SJCRH30 (cell line): ENCODE measurements around the gene COX20. TPM values are rescaled to one million over a fixed set of nuclear protein-coding genes. Genes with fewer than 3 reads are reported as not detected.

Source experiments
- DNase-seq, 2 experiments: peaks; one replicate each; pipeline ENCODE4 v3.0.0-alpha.2; 2015 to 2020
- H3K27ac ChIP-seq: fragments of 250-450 bp; sonication (Bioruptor Pico); 2 replicates; pipeline ENCODE4 v1.5.1; 2020; ENCODE audit warnings: mild to moderate bottlenecking, moderate library complexity
- H3K27me3 ChIP-seq: fragments of 250-450 bp; sonication (Bioruptor Pico); 2 replicates; pipeline ENCODE4 v1.5.1; 2020; ENCODE audit warnings: mild to moderate bottlenecking, moderate library complexity
- H3K36me3 ChIP-seq: fragments of 250-450 bp; sonication (Bioruptor Pico); 2 replicates; pipeline ENCODE4 v1.5.1; 2020; ENCODE audit warnings: mild to moderate bottlenecking, moderate library complexity
- H3K4me1 ChIP-seq: fragments of 250-450 bp; sonication (Bioruptor Pico); 2 replicates; pipeline ENCODE4 v1.5.1; 2020; ENCODE audit warnings: mild to moderate bottlenecking, moderate library complexity
- H3K4me3 ChIP-seq: fragments of 250-450 bp; sonication (Bioruptor Pico); 2 replicates; pipeline ENCODE4 v1.5.1; 2020; ENCODE audit warnings: mild to moderate bottlenecking, moderate library complexity
- H3K9me3 ChIP-seq: fragments of 250-450 bp; sonication (Bioruptor Pico); replicated peaks from 2 replicates; pipeline ENCODE4 v1.5.1; 2020; ENCODE audit warnings: mild to moderate bottlenecking, moderate library complexity
- total RNA-seq: library from RNA; depleted of rRNA; stranded (reverse); fragments of >200 nt; shearing (Covaris generic); gene quantifications from 2 replicates; pipeline ENCODE4 v1.2.3, GENCODE V29; 2014

Gene COX20
- total RNA-seq, 1 experiment from 2014 or later: 33.5 TPM

DNA sequence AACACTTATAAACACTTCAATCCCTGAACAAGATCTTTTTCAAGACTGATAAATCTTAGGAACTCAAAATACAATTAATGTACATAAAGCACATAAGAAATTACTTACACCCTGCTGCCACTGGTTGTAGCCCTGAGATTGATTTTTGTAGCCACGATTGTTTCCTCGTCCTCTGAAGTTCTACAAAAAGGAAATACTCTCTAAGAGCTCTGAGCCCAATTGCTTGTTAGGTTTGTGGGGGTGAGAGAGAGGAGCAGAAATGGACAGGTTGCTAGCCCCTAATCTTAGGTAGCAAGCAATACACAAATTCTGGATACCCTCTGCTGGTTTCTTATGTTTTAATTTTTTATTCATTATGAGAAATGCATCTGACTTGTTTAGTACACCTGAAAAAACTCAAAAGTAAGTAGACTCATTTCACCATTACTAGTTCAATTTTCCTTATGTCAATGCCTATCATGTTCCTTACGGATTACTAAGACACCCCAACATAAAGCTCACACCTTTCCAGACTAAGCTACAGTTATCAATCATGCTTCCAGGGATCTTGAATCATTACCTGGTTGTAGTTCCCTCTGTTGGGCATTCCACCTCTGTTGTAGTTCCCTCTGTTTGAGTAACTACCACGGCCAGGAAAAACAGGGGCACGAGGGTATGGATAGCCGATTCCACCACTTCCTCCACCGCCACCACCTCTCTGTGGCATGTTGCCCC, 19.6 kb downstream of the COX20 start:
- no peaks in the 10 kb centered on the region for H3K27me3 ChIP-seq
- H3K4me3 ChIP-seq: no peak overlapping the region
- DNase-seq: no peak
- H3K9me3 ChIP-seq: no peaks in the 10 kb centered on the region
- no peak overlapping the region for H3K27ac ChIP-seq
- peaks cover 96% of the 10 kb centered on the region for H3K36me3 ChIP-seq
- no peaks in the 10 kb centered on the region for H3K4me1 ChIP-seq

GRCh38 chr1:244857761-244858160, 22.3 kb downstream of the COX20 start:
- Histone ChIP-seq H3K9me3 (no peaks in the 10 kb centered on the region), H3K4me1 (peaks cover 5% of the 10 kb centered on the region; the same call in 1 of the 2 replicates), H3K36me3 (peaks cover 95% of the 10 kb centered on the region), H3K27ac (no peak overlapping the region), H3K4me3 (no peak overlapping the region), H3K27me3 (no peaks in the 10 kb centered on the region)
- DNase-seq: no peak

DNA sequence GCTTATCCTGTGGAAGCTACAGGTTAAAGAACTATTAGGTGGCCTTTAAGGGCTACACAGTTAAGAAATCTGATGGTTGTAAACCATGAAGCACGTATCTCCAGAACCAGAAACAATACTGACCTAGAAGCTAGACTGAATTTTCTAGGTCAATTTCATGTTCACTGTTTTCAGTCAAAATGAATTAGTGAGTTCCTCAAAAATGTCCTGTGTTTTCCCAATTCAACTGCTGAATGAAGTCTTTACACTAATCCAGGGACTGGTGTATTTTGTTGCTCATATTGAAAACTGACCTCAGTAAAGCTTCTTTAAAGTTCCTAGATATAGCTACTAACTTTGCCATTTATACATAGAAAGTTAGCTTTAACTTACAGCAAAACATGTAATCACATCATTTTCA, 22.9 kb downstream of the COX20 start:
- peaks cover 5% of the 10 kb centered on the region; the same call in 1 of the 2 replicates for H3K4me1 ChIP-seq
- no peaks in the 10 kb centered on the region for H3K9me3 ChIP-seq
- no peak overlapping the region for H3K27ac ChIP-seq
- DNase-seq: no peak
- H3K4me3 ChIP-seq: no peak overlapping the region
- no peaks in the 10 kb centered on the region for H3K27me3 ChIP-seq
- peaks cover 89% of the 10 kb centered on the region for H3K36me3 ChIP-seq

- no peak overlapping the region for H3K4me3 ChIP-seq
- peaks cover 5% of the 10 kb centered on the region; the same call in 1 of the 2 replicates for H3K4me1 ChIP-seq
- DNase-seq: no peak
- H3K27me3 ChIP-seq: no peaks in the 10 kb centered on the region
- H3K27ac ChIP-seq: no peak overlapping the region
- H3K9me3 ChIP-seq: no peaks in the 10 kb centered on the region
- H3K36me3 ChIP-seq: peaks cover 75% of the 10 kb centered on the region
These were observed 24.6 kb downstream of the COX20 start for GRCh38 chr1:244860078-244860477.

DNA sequence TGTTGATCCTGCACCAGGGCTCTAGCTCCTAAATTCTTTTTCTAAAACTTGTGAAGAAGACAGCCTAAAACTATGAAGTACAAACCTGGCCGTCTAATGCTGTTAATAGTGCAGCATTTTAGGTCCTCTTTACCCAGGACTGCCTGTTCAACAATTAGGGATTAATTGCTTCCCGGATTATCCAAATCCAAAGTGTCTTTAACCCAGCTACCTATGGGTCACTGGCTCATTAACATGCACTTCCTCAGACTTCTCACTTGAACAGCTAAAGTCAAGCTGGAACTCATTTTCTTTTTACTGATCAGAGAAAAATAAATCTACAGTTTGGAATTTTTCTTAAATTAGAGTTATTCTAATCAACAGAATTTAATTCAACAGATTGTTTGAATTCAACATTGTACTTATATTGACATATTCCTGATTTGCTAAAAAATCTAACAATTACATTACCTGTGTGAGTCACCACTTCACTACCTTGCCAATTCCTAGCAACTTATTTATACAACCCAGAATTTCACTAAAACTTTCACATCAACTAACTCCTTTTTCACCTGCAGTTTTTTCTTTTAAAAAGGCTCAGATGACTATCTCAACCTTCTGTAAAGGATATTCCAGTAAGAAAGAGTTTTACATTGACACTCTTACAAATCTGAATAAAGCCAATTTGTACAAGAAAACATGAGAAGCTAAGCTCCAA, 25.6 kb downstream of the COX20 start:
- H3K9me3 ChIP-seq: no peaks in the 10 kb centered on the region
- H3K27ac ChIP-seq: no peak overlapping the region
- no peak for DNase-seq
- peaks cover 65% of the 10 kb centered on the region for H3K36me3 ChIP-seq
- peaks cover 10% of the 10 kb centered on the region for H3K4me1 ChIP-seq
- no peaks in the 10 kb centered on the region for H3K27me3 ChIP-seq
- H3K4me3 ChIP-seq: peak overlapping the region; percentile 89

DNA sequence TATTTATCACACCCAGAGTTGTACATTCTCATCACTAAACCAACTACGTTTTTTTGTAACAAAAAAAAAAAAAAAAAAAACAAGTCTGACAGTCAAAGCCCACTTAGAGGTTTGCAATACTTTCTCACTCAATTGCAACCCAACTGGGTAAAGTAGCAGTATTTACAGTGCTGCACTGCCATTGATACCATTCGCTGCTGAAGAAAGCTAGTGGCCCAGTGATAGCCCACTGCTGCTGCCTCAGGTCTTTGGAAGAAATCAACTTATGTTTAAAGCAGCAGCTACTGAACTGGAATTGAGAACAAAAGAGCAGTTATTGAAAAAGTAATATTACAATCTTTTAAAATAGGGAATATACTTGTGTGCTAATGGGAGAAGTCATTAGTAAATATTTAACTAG, 26.2 kb downstream of the COX20 start:
- Histone ChIP-seq H3K27me3 (no peaks in the 10 kb centered on the region), H3K4me1 (peaks cover 16% of the 10 kb centered on the region), H3K9me3 (no peaks in the 10 kb centered on the region), H3K27ac (no peak overlapping the region), H3K4me3 (peak overlapping the region; percentile 89), H3K36me3 (peaks cover 59% of the 10 kb centered on the region)
- no peak for DNase-seq

DNA sequence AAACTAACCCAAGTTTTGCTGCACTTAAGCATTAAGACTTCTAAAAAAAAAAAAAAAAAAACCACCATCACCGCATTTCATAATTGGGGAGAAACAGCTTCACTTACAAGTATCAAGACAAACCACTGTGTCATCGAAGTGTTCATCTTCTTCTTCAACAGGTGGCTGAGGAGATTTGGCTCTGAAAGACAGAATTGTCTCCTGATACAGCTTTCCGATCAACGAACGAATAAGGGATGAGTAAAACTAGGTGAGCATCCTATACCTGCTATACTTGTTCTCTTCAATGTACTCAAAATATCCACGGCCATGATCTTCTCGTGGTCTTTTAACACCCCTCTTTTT, 26.9 kb downstream of the COX20 start:
- Histone ChIP-seq H3K27ac (peak overlapping the region; percentile 65), H3K27me3 (no peaks in the 10 kb centered on the region), H3K9me3 (no peaks in the 10 kb centered on the region), H3K4me1 (peaks cover 16% of the 10 kb centered on the region), H3K4me3 (peak overlapping the region; percentile 89), H3K36me3 (peaks cover 52% of the 10 kb centered on the region)
- no peak for DNase-seq

- H3K27ac ChIP-seq: peak overlapping the region; percentile 92
- peaks cover 16% of the 10 kb centered on the region for H3K4me1 ChIP-seq
- H3K4me3 ChIP-seq: peak overlapping the region; percentile 89
- peaks cover 47% of the 10 kb centered on the region for H3K36me3 ChIP-seq
- H3K9me3 ChIP-seq: no peaks in the 10 kb centered on the region
- no peaks in the 10 kb centered on the region for H3K27me3 ChIP-seq
- peak; percentile 94 to 96 for DNase-seq
These were observed 27.4 kb downstream of the COX20 start for GRCh38 chr1:244862699-244863490.

- no peaks in the 10 kb centered on the region for H3K9me3 ChIP-seq
- H3K4me1 ChIP-seq: peaks cover 16% of the 10 kb centered on the region
- peaks cover 39% of the 10 kb centered on the region for H3K36me3 ChIP-seq
- H3K27me3 ChIP-seq: no peaks in the 10 kb centered on the region
- H3K27ac ChIP-seq: peak overlapping the region; percentile 92
- H3K4me3 ChIP-seq: peak overlapping the region; percentile 89
- no peak for DNase-seq
These were observed 28.2 kb downstream of the COX20 start for GRCh38 chr1:244863491-244864252.

DNA sequence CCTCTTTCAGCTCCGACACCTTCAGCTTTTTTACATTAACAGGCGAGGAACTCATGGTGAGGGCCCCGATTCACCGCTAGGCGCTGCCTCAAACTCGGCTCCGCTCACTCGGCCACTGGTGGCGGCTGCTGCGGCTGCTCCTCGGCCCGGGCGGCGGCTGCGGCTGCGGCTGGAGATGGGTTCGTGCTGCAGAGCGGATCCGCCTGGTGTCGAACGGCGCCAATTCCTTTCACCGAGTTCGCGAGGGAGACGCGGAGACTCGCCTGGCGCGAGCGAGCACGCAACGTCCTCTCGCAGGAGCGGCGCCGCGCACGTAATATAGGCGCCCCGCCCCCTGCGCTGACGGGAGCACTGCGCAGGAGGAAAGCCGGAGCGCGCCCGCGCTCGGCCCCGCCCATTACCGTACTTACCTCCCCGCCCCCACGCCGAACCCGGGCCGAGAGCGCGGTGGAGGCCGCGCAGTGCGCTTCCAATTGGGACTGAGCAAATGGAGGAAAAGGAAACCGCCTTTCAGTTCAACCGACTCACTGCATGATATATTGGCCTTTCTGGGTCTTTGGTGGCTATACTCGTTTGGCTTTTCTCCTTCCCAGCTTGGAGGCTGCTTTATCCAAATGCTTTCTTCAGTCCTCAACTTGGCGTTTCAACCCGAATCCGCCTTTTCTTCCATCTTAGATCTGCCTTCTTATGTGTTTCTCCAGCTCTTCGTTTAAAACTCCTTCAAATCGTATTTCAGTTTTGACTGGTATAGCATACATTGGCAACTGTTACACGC, 29.0 kb downstream of the COX20 start, which contains the start of gene HNRNPU:
TSS of gene HNRNPU (minus strand) at position 291 of the 775 bp plus-strand sequence. CDS start at position 55, 236 bp downstream.
- peak within 1 kb of the TSS; percentile 89 for H3K4me3 ChIP-seq
- DNase-seq: peak; percentile 92 to 93
- no peaks in the 10 kb centered on the region for H3K9me3 ChIP-seq
- H3K27ac ChIP-seq: peak within 1 kb of the TSS; percentile 92
- H3K36me3 ChIP-seq: peaks cover 31% of the 10 kb centered on the region
- H3K4me1 ChIP-seq: peaks cover 16% of the 10 kb centered on the region
- no peaks in the 10 kb centered on the region for H3K27me3 ChIP-seq

DNA sequence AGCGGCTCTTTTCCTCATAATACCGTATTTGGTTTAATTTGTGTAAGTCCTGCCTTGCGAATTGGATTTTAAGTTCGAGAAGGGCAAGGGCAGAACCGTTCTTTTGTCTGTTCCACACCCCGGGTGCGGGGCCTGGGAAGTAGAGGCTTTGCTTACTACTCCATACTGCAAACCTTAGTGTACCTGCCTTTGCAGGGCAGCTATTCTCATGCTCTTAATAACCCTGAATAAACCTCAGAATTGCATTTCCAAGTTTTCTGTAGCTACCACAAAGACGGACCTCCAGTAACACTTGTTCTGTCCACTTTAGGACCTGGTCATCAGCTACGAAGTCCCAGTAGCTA, 29.5 kb downstream of the COX20 start:
- Histone ChIP-seq H3K27ac (peak overlapping the region; percentile 92), H3K4me1 (peaks cover 16% of the 10 kb centered on the region), H3K27me3 (no peaks in the 10 kb centered on the region), H3K9me3 (no peaks in the 10 kb centered on the region), H3K36me3 (peaks cover 27% of the 10 kb centered on the region), H3K4me3 (peak overlapping the region; percentile 89)
- DNase-seq: peak; percentile 55 to 68

DNA sequence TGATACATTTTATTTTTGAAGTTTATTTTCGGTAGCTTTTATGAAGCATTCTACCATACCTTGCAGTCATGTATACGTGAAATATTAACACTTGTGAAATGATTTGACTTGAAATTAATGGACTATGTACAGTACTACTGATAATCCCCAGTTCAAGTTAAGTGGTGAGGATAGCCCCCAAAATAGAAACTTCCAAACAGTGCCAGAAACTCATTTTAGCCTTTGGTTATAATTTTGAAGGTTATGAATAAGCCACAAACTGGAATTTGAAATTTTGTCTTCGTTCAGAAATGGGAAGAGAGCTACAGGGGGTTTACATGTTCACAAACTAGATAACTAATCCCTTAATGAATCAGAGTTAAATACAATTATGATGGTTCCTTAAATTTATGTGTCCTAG, 30.4 kb downstream of the COX20 start:
- H3K27me3 ChIP-seq: no peaks in the 10 kb centered on the region
- peaks cover 12% of the 10 kb centered on the region for H3K4me1 ChIP-seq
- H3K27ac ChIP-seq: no peak overlapping the region
- H3K36me3 ChIP-seq: peaks cover 20% of the 10 kb centered on the region
- H3K4me3 ChIP-seq: peak overlapping the region; percentile 89
- no peak for DNase-seq
- no peaks in the 10 kb centered on the region for H3K9me3 ChIP-seq

- Histone ChIP-seq H3K4me1 (peaks cover 12% of the 10 kb centered on the region), H3K4me3 (no peak overlapping the region), H3K27me3 (no peaks in the 10 kb centered on the region)
These were observed 30.9 kb downstream of the COX20 start for GRCh38 chr1:244866355-244866754.

More at GRCh38 chr1:244866355-244866754, 30.9 kb downstream of the COX20 start:
- no peaks in the 10 kb centered on the region for H3K9me3 ChIP-seq
- H3K36me3 ChIP-seq: peaks cover 14% of the 10 kb centered on the region
- no peak overlapping the region for H3K27ac ChIP-seq
- no peak for DNase-seq
